GM12891 (cell line): ENCODE results near the gene XDH.

Experiments
- DNase-seq: peaks from one replicate; pipeline ENCODE4 v3.0.0; 2011; ENCODE audit warnings: low spot score; ENCODE audit not compliant: insufficient read length
- FAIRE-seq: peaks from 2 replicates; lab custom pipeline; 2011; peaks lifted over from hg19 to GRCh38; lab: Jason Lieb, UNC
- PAX5 ChIP-seq: IDR thresholded peaks from 2 replicates; pipeline ENCODE4 v1.6.1; 2011; ENCODE audit warnings: low read length, moderate library complexity, mild to moderate bottlenecking; ENCODE audit not compliant: insufficient read depth, severe bottlenecking
- POLR2A ChIP-seq: IDR thresholded peaks from 2 replicates; pipeline ENCODE4 v1.6.1; 2011; ENCODE audit warnings: low read depth, low read length, control low read depth
- POLR2AphosphoS5 ChIP-seq: IDR thresholded peaks from 2 replicates; pipeline ENCODE4 v1.6.1; 2011; ENCODE audit warnings: low read depth, low read length, control low read depth
- POU2F2 ChIP-seq: IDR thresholded peaks from 2 replicates; pipeline ENCODE4 v1.6.1; 2011; ENCODE audit warnings: low read depth, mild to moderate bottlenecking, control low read depth, low read length, moderate library complexity
- SPI1 ChIP-seq: IDR thresholded peaks from 2 replicates; pipeline ENCODE4 v1.6.1; 2011; ENCODE audit warnings: low read depth, low read length, control low read depth
- TAF1 ChIP-seq: IDR thresholded peaks from 2 replicates; pipeline ENCODE4 v1.6.1; 2011; ENCODE audit warnings: low read depth, low read length, control low read depth

Gene XDH

GRCh38 chr2:31406593-31407385 lies 7.8 kb downstream of the XDH start:
- TF ChIP-seq PAX5 (no peak), POU2F2 (no peak), SPI1 (no peak), POLR2A (no peak), TAF1 (no peak), POLR2AphosphoS5 (no peak)
- no peak for FAIRE-seq

GRCh38 chr2:31404827-31405226 lies 9.7 kb downstream of the XDH start:
- DNase-seq (no peak), FAIRE-seq (no peak)
- TF ChIP-seq POLR2AphosphoS5: no peak
- TF ChIP-seq SPI1: no peak
- TF ChIP-seq TAF1: no peak
- no peak for TF ChIP-seq PAX5
- TF ChIP-seq POU2F2: no peak
- TF ChIP-seq POLR2A: no peak

More at GRCh38 chr2:31406593-31407385, 7.8 kb downstream of the XDH start:
- DNase-seq: no peak

GRCh38 chr2:31404302-31404701 lies 10.2 kb downstream of the XDH start:
- FAIRE-seq (no peak), DNase-seq (no peak)

GRCh38 chr2:31402388-31402787 lies 12.2 kb downstream of the XDH start:
- FAIRE-seq: no peak

More at GRCh38 chr2:31404302-31404701, 10.2 kb downstream of the XDH start:
- TF ChIP-seq POLR2A (no peak), POU2F2 (no peak), PAX5 (no peak), POLR2AphosphoS5 (no peak), TAF1 (no peak), SPI1 (no peak)

GRCh38 chr2:31401580-31401979 lies 13.0 kb downstream of the XDH start:
- FAIRE-seq (no peak), DNase-seq (no peak)
- no peak for TF ChIP-seq TAF1

More at GRCh38 chr2:31402388-31402787, 12.2 kb downstream of the XDH start:
- DNase-seq: no peak
- TF ChIP-seq SPI1: no peak
- TF ChIP-seq POLR2AphosphoS5: no peak

GRCh38 chr2:31398881-31399280 lies 15.7 kb downstream of the XDH start:
- TF ChIP-seq POLR2AphosphoS5 (no peak), POLR2A (no peak), SPI1 (no peak), TAF1 (no peak), PAX5 (no peak), POU2F2 (no peak)
- FAIRE-seq: no peak
- no peak for DNase-seq

- FAIRE-seq (no peak), DNase-seq (no peak)
- TF ChIP-seq PAX5: no peak
- no peak for TF ChIP-seq POLR2AphosphoS5
Measured at GRCh38 chr2:31397094-31397493, 17.4 kb downstream of the XDH start.

- no peak for FAIRE-seq
- no peak for TF ChIP-seq TAF1
- TF ChIP-seq PAX5: no peak
- TF ChIP-seq POU2F2: no peak
- TF ChIP-seq SPI1: no peak
- no peak for TF ChIP-seq POLR2AphosphoS5
- no peak for TF ChIP-seq POLR2A
Measured at GRCh38 chr2:31390324-31390723, 24.2 kb downstream of the XDH start.

GRCh38 chr2:31388736-31389135 lies 25.8 kb downstream of the XDH start:
- TF ChIP-seq POU2F2: no peak
- no peak for TF ChIP-seq POLR2A
- TF ChIP-seq TAF1: no peak
- no peak for TF ChIP-seq PAX5
- no peak for TF ChIP-seq POLR2AphosphoS5
- no peak for TF ChIP-seq SPI1
- FAIRE-seq (no peak), DNase-seq (no peak)

More at GRCh38 chr2:31390324-31390723, 24.2 kb downstream of the XDH start:
- no peak for DNase-seq

- no peak for DNase-seq
- no peak for FAIRE-seq
- no peak for TF ChIP-seq POLR2A
- no peak for TF ChIP-seq TAF1
- TF ChIP-seq POU2F2: no peak
- no peak for TF ChIP-seq POLR2AphosphoS5
- no peak for TF ChIP-seq PAX5
- no peak for TF ChIP-seq SPI1
Measured at GRCh38 chr2:31387850-31388249, 26.7 kb downstream of the XDH start.
